Measurements from ENCODE around the gene CREG2. TPM values are rescaled to one million over a fixed set of nuclear protein-coding genes. Genes with fewer than 3 reads are reported as not detected.
"Not testable (repeated sequence)": the region's sequence is repeated elsewhere in the genome, so short reads cannot be mapped to it uniquely, and the experiment has no call there.

The CREG2 gene
- polyA plus RNA-seq, 1 experiment, result not detected

DNA sequence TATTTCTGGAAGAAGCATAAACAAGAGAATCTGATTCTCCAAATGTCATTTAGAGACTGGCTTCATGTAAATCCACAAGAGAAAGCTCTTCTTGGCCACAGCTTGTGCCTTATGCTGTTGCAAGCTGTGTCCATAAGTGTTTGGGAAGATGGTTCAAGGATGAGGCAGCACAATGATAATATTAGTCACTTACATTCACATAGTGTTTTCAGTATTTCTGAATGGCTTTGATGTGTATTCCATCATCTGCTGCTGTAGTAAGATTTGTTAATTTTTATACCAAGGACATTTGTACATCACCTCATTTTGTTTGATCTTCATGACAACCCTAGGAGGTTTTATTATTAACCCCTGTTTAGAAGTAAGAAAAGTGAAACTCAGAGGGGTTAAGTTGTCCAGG lies 29.9 kb downstream of the CREG2 start:
- H3K27me3 ChIP-seq (ENCODE audit: control insufficient read depth, insufficient read depth, low read length), result peaks cover 6% of the 10 kb centered on the region
- TF ChIP-seq, protein P1, sequence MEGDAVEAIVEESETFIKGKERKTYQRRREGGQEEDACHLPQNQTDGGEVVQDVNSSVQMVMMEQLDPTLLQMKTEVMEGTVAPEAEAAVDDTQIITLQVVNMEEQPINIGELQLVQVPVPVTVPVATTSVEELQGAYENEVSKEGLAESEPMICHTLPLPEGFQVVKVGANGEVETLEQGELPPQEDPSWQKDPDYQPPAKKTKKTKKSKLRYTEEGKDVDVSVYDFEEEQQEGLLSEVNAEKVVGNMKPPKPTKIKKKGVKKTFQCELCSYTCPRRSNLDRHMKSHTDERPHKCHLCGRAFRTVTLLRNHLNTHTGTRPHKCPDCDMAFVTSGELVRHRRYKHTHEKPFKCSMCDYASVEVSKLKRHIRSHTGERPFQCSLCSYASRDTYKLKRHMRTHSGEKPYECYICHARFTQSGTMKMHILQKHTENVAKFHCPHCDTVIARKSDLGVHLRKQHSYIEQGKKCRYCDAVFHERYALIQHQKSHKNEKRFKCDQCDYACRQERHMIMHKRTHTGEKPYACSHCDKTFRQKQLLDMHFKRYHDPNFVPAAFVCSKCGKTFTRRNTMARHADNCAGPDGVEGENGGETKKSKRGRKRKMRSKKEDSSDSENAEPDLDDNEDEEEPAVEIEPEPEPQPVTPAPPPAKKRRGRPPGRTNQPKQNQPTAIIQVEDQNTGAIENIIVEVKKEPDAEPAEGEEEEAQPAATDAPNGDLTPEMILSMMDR (IDR thresholded peaks at IDR 0.05; ENCODE audit: insufficient read depth, low read depth, low read length), result no peak
- CTCF ChIA-PET, result interaction anchor here (0.7 to 3.3 kb wide), 3 partner anchors 7 to 360 kb away, joined by 3 to 13 read pairs (median 11); no protein-coding TSS in a partner anchor
- POLR2A ChIA-PET, result no interaction called here
- DNase-seq (ENCODE audit: low read depth), result no peak
- no peaks in the 10 kb centered on the region for H3K36me3 ChIP-seq (ENCODE audit: control insufficient read depth, insufficient read depth, low read length)
- no peak overlapping the region for H3K4me3 ChIP-seq (ENCODE audit: low read depth, low read length)

DNA sequence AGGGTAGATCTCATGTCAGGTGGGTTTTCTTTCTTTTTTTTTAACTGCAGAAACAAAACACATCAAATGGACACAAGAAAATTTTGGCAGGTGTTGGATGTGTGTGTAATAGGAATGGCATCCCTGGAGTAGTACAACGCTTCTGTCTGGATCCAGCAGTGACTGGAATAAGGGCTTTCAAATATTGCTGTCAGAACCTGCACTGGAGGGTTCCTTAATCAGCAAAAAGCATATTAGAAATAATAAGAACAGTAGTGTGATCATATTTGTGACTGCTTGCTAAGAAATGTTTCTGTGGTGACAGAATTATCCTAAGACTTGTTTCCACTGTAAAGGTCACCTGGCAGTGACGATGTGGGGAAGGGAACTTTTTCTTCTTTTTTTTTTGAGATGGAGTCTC lies 30.8 kb downstream of the CREG2 start:
- POLR2A ChIA-PET, result no interaction called here
- H3K4me3 ChIP-seq (ENCODE audit: low read depth, low read length), result no peak overlapping the region
- TF ChIP-seq, protein P1 (IDR thresholded peaks at IDR 0.05; ENCODE audit: insufficient read depth, low read depth, low read length), result no peak
- CTCF ChIA-PET, result interaction anchor here (3.3 kb wide), 1 partner anchor 15 kb away, joined by 13 read pairs; no protein-coding TSS in a partner anchor
- no peaks in the 10 kb centered on the region for H3K36me3 ChIP-seq (ENCODE audit: control insufficient read depth, insufficient read depth, low read length)
- H3K27me3 ChIP-seq (ENCODE audit: control insufficient read depth, insufficient read depth, low read length), result peaks cover 3% of the 10 kb centered on the region; the same call in 1 of the 2 replicates
- no peak for DNase-seq (ENCODE audit: low read depth)

DNA sequence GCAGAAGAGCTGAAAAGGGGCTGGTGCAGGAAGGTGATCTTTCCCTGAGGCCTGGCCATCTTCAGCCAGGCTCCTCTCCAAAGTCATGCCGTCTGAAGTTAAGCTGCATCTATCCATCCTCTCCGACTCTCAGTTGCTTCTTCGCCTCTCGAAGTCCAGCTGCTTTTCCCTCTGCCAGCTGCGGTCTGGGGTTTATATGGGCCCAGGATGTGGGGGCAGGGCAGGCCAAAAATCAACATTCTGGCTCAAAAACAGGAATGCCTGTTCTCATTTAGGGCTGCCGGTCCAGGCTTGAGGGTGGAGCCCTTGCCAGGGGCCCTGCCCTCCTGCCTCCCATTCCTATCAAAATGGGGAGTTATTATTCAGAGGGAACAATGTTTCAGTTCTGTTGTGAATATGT lies 31.2 kb downstream of the CREG2 start:
- no peak for DNase-seq (ENCODE audit: low read depth)
- TF ChIP-seq, protein P1 (IDR thresholded peaks at IDR 0.05; ENCODE audit: insufficient read depth, low read depth, low read length), result no peak
- no peak overlapping the region for H3K4me3 ChIP-seq (ENCODE audit: low read depth, low read length)
- CTCF ChIA-PET, result no interaction called here
- H3K27me3 ChIP-seq (ENCODE audit: control insufficient read depth, insufficient read depth, low read length), result peaks cover under 1% of the 10 kb centered on the region; the same call in 1 of the 2 replicates
- no peaks in the 10 kb centered on the region for H3K36me3 ChIP-seq (ENCODE audit: control insufficient read depth, insufficient read depth, low read length)
- POLR2A ChIA-PET, result no interaction called here

DNA sequence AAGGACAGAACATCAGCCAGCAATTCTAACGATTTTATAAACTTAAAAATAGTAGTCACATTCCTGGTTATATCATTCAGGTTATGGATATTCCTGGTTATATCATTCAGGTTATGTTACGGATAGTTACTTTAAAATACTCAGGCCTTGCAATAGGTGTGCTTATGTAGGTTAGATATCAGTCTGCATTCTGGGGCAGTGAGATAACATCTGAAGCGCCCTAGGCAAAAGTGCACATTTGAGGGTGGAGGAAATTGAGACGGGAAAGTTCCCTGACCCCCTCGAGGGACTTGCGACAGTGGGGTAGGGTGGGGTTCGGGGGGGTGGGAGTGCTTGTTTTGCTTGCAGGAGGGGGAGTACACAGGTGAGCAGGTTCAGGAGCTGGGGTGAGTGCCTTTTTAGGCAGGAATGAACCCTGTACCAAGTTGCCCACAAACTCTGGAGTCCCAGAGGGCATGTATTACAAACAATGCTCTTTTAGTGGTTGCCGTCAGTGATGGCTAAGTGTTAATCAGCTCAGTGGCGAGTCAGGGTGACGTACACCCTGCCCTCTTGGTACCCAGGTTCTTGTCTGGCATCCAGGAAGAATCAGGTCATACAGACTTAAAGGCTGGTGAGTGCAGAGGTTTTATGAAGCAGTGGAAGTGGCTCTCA lies 31.8 kb downstream of the CREG2 start:
- TF ChIP-seq, protein P1 (IDR thresholded peaks at IDR 0.05; ENCODE audit: insufficient read depth, low read depth, low read length), result no peak
- Histone ChIP-seq H3K27me3 (ENCODE audit: control insufficient read depth, insufficient read depth, low read length) (no peaks in the 10 kb centered on the region; the same call in 1 of the 2 replicates), H3K4me3 (ENCODE audit: low read depth, low read length) (no peak overlapping the region), H3K36me3 (ENCODE audit: control insufficient read depth, insufficient read depth, low read length) (no peaks in the 10 kb centered on the region)
- no peak for DNase-seq (ENCODE audit: low read depth)
- ChIA-PET POLR2A (no interaction called here), CTCF (interaction anchor here (1.6 kb wide), 1 partner anchor 13 kb away, joined by 7 read pairs; no protein-coding TSS in a partner anchor)

DNA sequence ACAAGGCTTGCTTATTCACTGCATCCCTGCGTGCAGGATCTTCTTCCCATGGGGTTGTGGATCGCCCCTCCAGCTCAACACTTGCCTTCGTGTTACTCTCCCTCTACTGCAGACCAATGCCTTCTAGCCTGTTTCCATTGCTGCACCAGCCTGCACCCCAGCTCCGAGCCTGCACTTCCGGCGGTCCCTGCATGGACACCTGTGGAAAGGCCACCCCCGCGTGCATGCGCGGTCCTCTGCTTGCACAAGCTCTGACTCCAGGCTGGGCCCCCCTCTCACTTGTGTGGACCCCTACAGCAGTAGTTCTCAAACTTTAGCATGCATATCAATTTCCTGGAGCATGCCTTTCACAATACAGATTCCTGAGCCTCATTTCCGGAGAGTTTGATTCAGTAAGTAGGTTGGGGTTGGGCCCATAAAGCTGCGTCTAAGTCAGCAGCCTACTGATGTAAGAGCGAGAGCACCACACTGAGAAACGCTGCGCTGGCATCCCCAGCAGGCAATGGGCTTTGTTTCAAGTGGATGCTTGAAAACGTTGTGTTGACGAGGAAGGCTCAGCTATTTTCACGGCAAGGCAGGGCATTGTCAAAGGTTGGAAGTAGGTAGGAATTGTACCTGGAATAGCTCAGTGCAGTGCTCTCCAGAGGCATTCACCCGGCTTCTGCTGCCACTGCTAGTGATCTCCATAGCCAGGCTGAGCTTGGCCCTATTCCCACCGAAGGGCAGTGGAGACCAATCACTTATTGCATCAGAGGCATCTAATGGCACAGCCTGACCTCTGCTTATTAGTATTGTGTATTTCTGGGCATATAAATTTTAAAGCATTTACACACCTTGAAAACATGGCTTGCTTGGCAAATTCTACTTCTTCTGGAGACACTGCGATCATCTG lies 32.6 kb downstream of the CREG2 start:
- Histone ChIP-seq H3K36me3 (ENCODE audit: control insufficient read depth, insufficient read depth, low read length) (no peaks in the 10 kb centered on the region), H3K27me3 (ENCODE audit: control insufficient read depth, insufficient read depth, low read length) (no peaks in the 10 kb centered on the region; the same call in 1 of the 2 replicates), H3K4me3 (ENCODE audit: low read depth, low read length) (no peak overlapping the region)
- TF ChIP-seq, protein P1 (IDR thresholded peaks at IDR 0.05; ENCODE audit: insufficient read depth, low read depth, low read length), result no peak
- ChIA-PET CTCF (interaction anchor here (1.1 to 1.6 kb wide), 2 partner anchors 12 to 29 kb away, joined by 3 to 7 read pairs; no protein-coding TSS in a partner anchor), POLR2A (no interaction called here)
- DNase-seq (ENCODE audit: low read depth), result no peak

DNA sequence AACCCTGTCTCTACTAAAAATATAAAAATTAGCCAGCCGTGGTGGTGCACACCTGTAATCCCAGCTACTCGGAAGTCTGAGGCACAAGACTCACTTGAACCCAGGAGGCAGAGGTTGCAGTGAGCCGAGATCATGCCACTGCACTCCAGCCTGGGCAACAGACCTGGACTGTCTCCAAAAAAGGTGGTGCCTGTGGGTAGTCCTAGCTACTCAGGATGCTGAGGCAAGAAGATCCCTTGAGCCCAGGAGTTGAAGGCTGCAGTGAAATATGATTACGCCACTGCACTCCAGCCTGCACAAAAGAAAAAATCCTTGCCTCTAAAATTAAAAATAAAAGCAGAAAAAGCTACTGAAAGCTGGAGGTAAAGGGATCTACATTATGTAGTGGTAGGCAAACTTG lies 34.7 kb downstream of the CREG2 start:
- DNase-seq (ENCODE audit: low read depth); H3K36me3 ChIP-seq (ENCODE audit: control insufficient read depth, insufficient read depth, low read length); H3K4me3 ChIP-seq (ENCODE audit: low read depth, low read length); POLR2A ChIA-PET; H3K27me3 ChIP-seq (ENCODE audit: control insufficient read depth, insufficient read depth, low read length): not testable (repeated sequence)
- CTCF ChIA-PET, result interaction anchor here (4.2 kb wide), 1 partner anchor 11 kb away, joined by 19 read pairs; no protein-coding TSS in a partner anchor

All from BJ (cell line).